GM19324 (cell line): ENCODE measurements around the gene PCDH17.

Experiments
- ATAC-seq: cut with Tn5 transposase; IDR thresholded peaks from one replicate; pipeline ENCODE4 v1.9.1; 2021; ENCODE audit warnings: mild to moderate bottlenecking, moderate library complexity; ENCODE audit not compliant: unreplicated experiment, low FRiP score

The PCDH17 gene, protein sequence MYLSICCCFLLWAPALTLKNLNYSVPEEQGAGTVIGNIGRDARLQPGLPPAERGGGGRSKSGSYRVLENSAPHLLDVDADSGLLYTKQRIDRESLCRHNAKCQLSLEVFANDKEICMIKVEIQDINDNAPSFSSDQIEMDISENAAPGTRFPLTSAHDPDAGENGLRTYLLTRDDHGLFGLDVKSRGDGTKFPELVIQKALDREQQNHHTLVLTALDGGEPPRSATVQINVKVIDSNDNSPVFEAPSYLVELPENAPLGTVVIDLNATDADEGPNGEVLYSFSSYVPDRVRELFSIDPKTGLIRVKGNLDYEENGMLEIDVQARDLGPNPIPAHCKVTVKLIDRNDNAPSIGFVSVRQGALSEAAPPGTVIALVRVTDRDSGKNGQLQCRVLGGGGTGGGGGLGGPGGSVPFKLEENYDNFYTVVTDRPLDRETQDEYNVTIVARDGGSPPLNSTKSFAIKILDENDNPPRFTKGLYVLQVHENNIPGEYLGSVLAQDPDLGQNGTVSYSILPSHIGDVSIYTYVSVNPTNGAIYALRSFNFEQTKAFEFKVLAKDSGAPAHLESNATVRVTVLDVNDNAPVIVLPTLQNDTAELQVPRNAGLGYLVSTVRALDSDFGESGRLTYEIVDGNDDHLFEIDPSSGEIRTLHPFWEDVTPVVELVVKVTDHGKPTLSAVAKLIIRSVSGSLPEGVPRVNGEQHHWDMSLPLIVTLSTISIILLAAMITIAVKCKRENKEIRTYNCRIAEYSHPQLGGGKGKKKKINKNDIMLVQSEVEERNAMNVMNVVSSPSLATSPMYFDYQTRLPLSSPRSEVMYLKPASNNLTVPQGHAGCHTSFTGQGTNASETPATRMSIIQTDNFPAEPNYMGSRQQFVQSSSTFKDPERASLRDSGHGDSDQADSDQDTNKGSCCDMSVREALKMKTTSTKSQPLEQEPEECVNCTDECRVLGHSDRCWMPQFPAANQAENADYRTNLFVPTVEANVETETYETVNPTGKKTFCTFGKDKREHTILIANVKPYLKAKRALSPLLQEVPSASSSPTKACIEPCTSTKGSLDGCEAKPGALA (N-terminal part only)

DNA sequence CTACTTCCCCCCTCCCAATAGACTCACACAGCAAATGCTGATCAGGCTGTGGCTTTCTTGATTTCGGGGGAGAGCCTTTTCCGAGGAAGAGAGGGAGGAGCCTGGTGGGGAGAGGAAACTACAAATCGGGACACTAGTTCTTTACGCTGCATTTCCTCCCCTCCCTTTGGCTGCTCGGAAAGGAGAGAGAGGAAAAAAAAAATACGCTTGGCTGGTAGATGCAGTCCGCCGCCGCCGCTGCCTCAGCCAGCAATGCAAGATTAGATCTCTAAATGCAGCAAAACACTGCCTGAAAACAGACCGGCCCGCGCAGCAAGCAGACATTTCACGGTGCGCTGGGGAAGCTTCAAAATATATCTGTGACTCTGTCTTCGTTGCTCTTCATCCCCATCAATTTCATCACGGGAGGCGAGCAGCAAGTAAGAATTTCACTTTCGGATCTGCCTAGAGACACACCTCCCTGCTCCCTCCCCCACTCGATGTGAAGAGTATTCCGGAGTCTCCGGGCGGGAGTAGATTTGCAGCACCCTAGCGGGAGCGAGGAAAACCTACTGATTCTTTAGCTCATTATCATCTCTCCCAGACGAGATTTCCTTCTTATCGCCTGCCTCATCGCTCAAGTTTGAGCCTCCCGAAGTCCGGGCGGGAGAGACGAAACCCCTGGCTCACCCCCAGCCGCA is at the start of gene PCDH17:
PCDH17 (plus strand) TSS at position 149 of the 680 bp plus-strand sequence. CDS start 803 bp downstream, outside the sequence.
- no peak for ATAC-seq

DNA sequence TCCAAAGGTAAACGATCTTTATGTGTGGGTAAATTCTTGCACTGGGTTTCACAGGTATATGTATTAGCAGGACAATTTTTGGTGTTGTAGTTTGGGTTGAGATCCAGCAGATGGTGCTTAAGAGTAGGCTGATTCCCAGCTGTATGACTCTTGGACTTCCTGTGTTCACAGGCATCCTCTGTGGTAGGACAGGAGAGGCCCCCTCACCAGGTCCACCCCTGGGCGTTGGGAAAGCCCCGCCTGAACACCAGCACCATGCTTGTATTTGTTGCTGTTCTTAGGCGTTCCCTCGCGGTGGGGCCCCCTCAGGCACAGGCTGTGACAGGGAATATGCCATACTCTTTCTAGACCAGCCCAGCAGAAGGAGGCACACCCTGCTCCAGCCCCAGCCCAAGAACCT is 49.5 kb upstream of the PCDH17 start:
- no peak for ATAC-seq

GRCh38 chr13:57583529-57583928 is 48.0 kb upstream of the PCDH17 start:
- no peak for ATAC-seq

DNA sequence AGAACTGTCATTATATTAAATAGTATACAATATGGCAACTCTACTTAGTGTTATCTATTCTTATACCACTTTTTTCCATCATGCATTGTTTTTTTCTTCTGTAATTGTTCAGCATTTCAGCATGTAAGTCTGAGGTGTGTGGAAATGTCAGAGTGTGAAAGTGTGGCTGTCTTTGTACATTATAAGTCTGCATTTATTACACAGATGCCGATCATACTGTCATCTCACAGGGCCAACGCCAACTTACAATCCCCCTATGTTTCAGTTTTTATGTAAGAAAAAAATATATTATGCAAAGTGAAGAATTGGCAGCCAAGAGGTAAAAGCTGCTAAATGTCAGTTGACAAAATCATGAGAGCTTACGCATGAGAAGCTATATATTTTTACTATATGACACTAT is 42.9 kb upstream of the PCDH17 start:
- no peak for ATAC-seq

DNA sequence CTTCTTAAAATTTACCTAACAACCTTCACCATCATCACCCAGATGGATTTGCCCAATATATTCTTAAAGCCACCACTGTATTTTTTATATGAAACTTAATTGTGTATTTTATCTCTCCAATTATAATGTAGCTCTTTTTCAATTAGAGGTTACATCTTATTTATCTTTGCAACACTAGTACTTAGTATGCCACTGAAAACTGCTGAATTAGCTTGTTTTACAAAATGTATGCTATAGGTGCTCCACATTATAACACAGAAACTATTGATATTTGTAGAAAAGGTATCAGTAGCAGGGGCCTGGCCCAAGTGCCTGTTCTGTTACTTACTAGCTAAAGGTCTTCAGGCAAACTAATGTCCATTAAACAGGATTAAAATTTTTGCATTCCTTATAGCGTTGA is 35.8 kb upstream of the PCDH17 start:
- ATAC-seq = no peak

DNA sequence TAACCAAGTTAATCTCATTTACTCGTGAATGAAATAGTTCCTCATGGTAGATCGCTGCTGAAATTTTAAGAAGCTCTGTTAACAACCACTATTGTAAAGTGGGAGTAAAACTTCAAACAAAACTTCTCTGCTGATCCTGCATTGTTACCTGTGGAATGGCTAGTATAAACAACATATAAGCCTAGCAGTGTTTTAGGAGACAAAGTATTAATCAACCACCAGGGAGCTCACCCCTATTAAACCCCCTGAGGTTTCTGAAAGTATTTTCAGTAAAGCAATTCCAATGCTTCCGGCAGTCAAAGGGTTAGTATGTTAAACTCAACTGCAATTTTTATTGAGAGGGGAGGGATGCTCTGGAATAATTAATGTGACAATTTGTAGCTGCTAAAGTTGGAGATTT is 30.0 kb upstream of the PCDH17 start:
- no peak for ATAC-seq

- ATAC-seq = no peak
Observed at GRCh38 chr13:57604442-57604841, 27.1 kb upstream of the PCDH17 start.

GRCh38 chr13:57611969-57612368 is 19.6 kb upstream of the PCDH17 start:
- no peak for ATAC-seq

DNA sequence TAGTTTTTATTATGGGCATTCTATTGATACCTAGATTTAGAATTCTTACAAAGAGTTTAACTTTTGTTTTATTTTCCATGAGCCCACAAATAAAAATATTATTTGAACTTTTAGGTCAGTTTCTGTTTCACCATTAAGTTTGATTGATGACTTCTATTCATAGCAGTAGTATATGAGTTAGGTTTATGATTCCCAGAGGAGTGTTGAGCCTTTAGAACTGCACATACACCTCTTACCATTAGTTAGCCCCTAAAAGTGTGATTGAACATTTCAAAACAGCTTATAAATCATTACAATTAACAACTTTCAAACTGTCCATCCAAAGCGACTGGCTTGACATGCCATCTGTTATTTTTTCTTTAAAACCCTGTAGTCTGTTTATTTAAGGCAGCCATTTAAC is 19.0 kb upstream of the PCDH17 start:
- ATAC-seq = no peak

- no peak for ATAC-seq
Observed at GRCh38 chr13:57624565-57625435, 6.7 kb upstream of the PCDH17 start.

GRCh38 chr13:57627663-57628062 is 3.9 kb upstream of the PCDH17 start:
- no peak for ATAC-seq

DNA sequence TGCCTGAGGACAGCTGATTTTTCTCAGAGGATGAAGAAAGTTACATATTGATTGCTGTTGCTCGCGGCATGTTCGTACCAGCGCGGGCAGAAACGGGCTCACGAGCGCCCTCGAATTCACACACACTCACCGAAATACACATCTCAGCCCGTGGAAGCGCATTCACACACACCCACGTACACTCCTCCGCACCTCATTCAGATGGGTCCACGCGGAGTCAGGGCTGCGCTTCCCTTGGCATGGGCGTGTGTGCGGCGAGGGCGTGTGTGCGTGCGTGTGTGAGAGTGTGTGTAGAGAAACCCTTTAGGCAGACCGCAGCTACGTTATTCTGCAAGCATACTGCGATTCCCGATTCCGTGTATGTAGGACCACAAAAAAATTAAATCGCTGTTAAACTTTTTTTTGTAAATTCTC is 2.1 kb upstream of the PCDH17 start:
- no peak for ATAC-seq

DNA sequence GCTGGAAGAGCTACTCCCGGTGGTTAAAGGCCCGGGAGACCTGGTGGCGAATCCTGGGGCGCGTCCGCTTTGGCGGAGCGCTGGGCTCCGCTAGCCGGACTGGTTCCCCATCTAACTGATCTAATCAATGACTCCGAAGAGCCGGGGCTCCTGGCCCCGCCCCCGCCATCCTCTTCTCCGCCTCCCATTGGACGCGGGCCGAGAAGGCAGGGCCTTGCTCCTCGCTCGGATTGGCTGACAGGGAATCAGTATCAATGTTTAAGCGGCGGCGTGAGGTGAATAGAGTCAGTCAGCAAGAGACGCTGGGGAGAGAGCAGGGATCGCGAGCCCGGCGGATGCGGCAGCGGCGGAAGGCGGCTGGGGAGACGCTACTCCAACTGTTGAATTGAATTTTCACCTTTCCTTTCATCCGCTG is 1.7 kb upstream of the PCDH17 start:
- no peak for ATAC-seq

- no peak for ATAC-seq
Observed at GRCh38 chr13:57630661-57631595, 616 bp upstream of the PCDH17 start.

DNA sequence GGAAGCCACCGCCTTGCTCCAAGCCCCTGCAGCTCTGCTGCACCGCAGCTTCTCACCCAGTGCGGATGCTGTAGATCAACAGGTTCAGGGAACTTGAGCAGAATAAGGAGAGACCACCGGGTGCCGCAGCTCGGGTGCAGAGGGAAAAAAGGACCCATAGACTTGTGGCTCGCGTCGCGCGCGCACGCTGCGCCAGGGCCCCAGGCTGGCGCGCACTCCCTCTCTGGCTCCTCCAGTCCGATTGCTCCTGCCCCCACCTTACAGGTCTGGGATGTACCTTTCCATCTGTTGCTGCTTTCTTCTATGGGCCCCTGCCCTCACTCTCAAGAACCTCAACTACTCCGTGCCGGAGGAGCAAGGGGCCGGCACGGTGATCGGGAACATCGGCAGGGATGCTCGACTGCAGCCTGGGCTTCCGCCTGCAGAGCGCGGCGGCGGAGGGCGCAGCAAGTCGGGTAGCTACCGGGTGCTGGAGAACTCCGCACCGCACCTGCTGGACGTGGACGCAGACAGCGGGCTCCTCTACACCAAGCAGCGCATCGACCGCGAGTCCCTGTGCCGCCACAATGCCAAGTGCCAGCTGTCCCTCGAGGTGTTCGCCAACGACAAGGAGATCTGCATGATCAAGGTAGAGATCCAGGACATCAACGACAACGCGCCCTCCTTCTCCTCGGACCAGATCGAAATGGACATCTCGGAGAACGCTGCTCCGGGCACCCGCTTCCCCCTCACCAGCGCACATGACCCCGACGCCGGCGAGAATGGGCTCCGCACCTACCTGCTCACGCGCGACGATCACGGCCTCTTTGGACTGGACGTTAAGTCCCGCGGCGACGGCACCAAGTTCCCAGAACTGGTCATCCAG is 964 bp downstream of the PCDH17 start:
- no peak for ATAC-seq

DNA sequence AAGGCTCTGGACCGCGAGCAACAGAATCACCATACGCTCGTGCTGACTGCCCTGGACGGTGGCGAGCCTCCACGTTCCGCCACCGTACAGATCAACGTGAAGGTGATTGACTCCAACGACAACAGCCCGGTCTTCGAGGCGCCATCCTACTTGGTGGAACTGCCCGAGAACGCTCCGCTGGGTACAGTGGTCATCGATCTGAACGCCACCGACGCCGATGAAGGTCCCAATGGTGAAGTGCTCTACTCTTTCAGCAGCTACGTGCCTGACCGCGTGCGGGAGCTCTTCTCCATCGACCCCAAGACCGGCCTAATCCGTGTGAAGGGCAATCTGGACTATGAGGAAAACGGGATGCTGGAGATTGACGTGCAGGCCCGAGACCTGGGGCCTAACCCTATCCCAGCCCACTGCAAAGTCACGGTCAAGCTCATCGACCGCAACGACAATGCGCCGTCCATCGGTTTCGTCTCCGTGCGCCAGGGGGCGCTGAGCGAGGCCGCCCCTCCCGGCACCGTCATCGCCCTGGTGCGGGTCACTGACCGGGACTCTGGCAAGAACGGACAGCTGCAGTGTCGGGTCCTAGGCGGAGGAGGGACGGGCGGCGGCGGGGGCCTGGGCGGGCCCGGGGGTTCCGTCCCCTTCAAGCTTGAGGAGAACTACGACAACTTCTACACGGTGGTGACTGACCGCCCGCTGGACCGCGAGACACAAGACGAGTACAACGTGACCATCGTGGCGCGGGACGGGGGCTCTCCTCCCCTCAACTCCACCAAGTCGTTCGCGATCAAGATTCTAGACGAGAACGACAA is 1.8 kb downstream of the PCDH17 start:
- ATAC-seq = no peak
